WTC11 (cell line): ENCODE data around the gene USH1C. TPM values are rescaled to one million over a fixed set of nuclear protein-coding genes. Genes with fewer than 3 reads are reported as not detected.

Source experiments
- ATAC-seq: fragments of 200-7000 bp; cut with Tn5 transposase; 2 replicates; pipeline ENCODE4 v1.10.0; 2021; ENCODE audit warnings: mild to moderate bottlenecking, moderate library complexity
- CTCF ChIA-PET: fragments of 300-600 bp; sonication (Branson Sonifier 250); formaldehyde crosslinking; loops from one replicate; lab custom pipeline; 2021; ENCODE audit warnings: antibody characterized with exemption; lab: Charles Lee
- POLR2A ChIA-PET: fragments of 350-600 bp; sonication (Branson Sonifier 250); formaldehyde crosslinking; loops from one replicate; lab custom pipeline; 2021; ENCODE audit warnings: antibody characterized with exemption; lab: Charles Lee
- DNase-seq: peaks from one replicate; pipeline ENCODE4 v3.0.0; 2021; ENCODE audit warnings: low spot score
- H3K27ac Mint-ChIP-seq: 2 replicates; pipeline ENCODE4 v1.8.0; 2021; ENCODE audit warnings: mixed read lengths
- H3K27me3 Mint-ChIP-seq: 2 replicates; pipeline ENCODE4 v1.8.0; 2021; ENCODE audit warnings: low read depth, mild to moderate bottlenecking, moderate library complexity, mixed read lengths
- H3K36me3 Mint-ChIP-seq: 2 replicates; pipeline ENCODE4 v1.8.0; 2021; ENCODE audit warnings: mixed read lengths
- H3K4me1 Mint-ChIP-seq: 2 replicates; pipeline ENCODE4 v1.8.0; 2022; ENCODE audit warnings: mixed read lengths
- H3K4me3 Mint-ChIP-seq: 2 replicates; pipeline ENCODE4 v1.8.0; 2021; ENCODE audit warnings: mild to moderate bottlenecking, moderate library complexity, mixed read lengths
- H3K9me3 Mint-ChIP-seq: 2 replicates; pipeline ENCODE4 v1.8.0; 2021; ENCODE audit warnings: mixed read lengths
- ARID4B ChIP-seq: sonication (generic); formaldehyde crosslinking; IDR thresholded peaks from 2 replicates; pipeline ENCODE4 v1.8.0; 2023; ENCODE audit warnings: missing genetic modification reagents, mild to moderate bottlenecking, borderline replicate concordance
- ATF3 ChIP-seq: sonication (generic); formaldehyde crosslinking; conservative IDR thresholded peaks from 2 replicates; pipeline ENCODE4 v1.8.1; 2022; ENCODE audit warnings: mild to moderate bottlenecking, missing genetic modification reagents
- CBFB ChIP-seq: sonication (generic); formaldehyde crosslinking; IDR thresholded peaks from 2 replicates; pipeline ENCODE4 v1.8.1; 2022; ENCODE audit warnings: mild to moderate bottlenecking, low read depth, missing genetic modification reagents
- E2F1 ChIP-seq: sonication (generic); formaldehyde crosslinking; IDR thresholded peaks from 2 replicates; pipeline ENCODE4 v1.8.0; 2022; ENCODE audit warnings: mild to moderate bottlenecking, missing genetic modification reagents
- FOXJ3 ChIP-seq: sonication (generic); formaldehyde crosslinking; IDR thresholded peaks from 2 replicates; pipeline ENCODE4 v1.9.0; 2021; ENCODE audit warnings: missing genetic modification reagents, mild to moderate bottlenecking, borderline replicate concordance
- HMGA2 ChIP-seq: fragments of 250-450 bp; sonication (Bioruptor Pico); IDR thresholded peaks from 2 replicates; pipeline ENCODE4 v1.4.0; 2021; ENCODE audit warnings: mild to moderate bottlenecking, moderate library complexity
- IRF2 ChIP-seq: sonication (generic); formaldehyde crosslinking; IDR thresholded peaks from 2 replicates; pipeline ENCODE4 v1.8.0; 2022; ENCODE audit warnings: low read depth, missing genetic modification reagents, borderline replicate concordance
- MYBL2 ChIP-seq: sonication (generic); formaldehyde crosslinking; IDR thresholded peaks from 2 replicates; pipeline ENCODE4 v1.8.1; 2023; ENCODE audit warnings: mild to moderate bottlenecking, moderate library complexity, missing genetic modification reagents
- NR3C1 ChIP-seq: sonication (generic); formaldehyde crosslinking; conservative IDR thresholded peaks from 2 replicates; pipeline ENCODE4 v1.8.1; 2023; ENCODE audit warnings: low read depth, mild to moderate bottlenecking, missing genetic modification reagents
- PREB ChIP-seq: sonication (generic); formaldehyde crosslinking; IDR thresholded peaks from 2 replicates; pipeline ENCODE4 v1.8.1; 2022; ENCODE audit warnings: mild to moderate bottlenecking, missing genetic modification reagents, moderate library complexity, borderline replicate concordance
- SP1 ChIP-seq: sonication (generic); formaldehyde crosslinking; conservative IDR thresholded peaks from 2 replicates; pipeline ENCODE4 v1.8.1; 2022; ENCODE audit warnings: missing genetic modification reagents
- TEAD1 ChIP-seq: sonication (generic); formaldehyde crosslinking; IDR thresholded peaks from 2 replicates; pipeline ENCODE4 v1.8.0; 2022; ENCODE audit warnings: mild to moderate bottlenecking, missing genetic modification reagents
- TEAD4 ChIP-seq: sonication (generic); formaldehyde crosslinking; IDR thresholded peaks from 2 replicates; pipeline ENCODE4 v1.8.0; 2022; ENCODE audit warnings: mild to moderate bottlenecking, missing genetic modification reagents
- USF1 ChIP-seq: sonication (generic); formaldehyde crosslinking; IDR thresholded peaks from 2 replicates; pipeline ENCODE4 v1.8.0; 2022; ENCODE audit warnings: mild to moderate bottlenecking, missing genetic modification reagents
- ZNF263 ChIP-seq: sonication (generic); formaldehyde crosslinking; IDR thresholded peaks from 2 replicates; pipeline ENCODE4 v1.8.1; 2022; ENCODE audit warnings: low read depth, mild to moderate bottlenecking, moderate library complexity, missing genetic modification reagents
- ZNF396 ChIP-seq: fragments of 250-450 bp; sonication (Bioruptor Pico); IDR thresholded peaks from 2 replicates; pipeline ENCODE4 v1.8.0; 2021; ENCODE audit warnings: mild to moderate bottlenecking, moderate library complexity, borderline replicate concordance
- ZNF423 ChIP-seq: fragments of 250-450 bp; sonication (Bioruptor Pico); IDR thresholded peaks from 2 replicates; pipeline ENCODE4 v2.1.2; 2022; ENCODE audit warnings: mild to moderate bottlenecking, moderate library complexity
- ZNF425 ChIP-seq: fragments of 250-450 bp; sonication (Bioruptor Pico); conservative IDR thresholded peaks from 2 replicates; pipeline ENCODE4 v1.9.0; 2021; ENCODE audit warnings: mild to moderate bottlenecking
- ZNF512 ChIP-seq: sonication (generic); formaldehyde crosslinking; IDR thresholded peaks from 2 replicates; pipeline ENCODE4 v1.8.1; 2022; ENCODE audit warnings: missing genetic modification reagents, borderline replicate concordance
- total RNA-seq: library from RNA; stranded (reverse); gene quantifications from 3 replicates; pipeline ENCODE4 v1.2.3, GENCODE V29; 2021

Gene USH1C
- total RNA-seq, 1 experiment from 2014 or later: 3.9 TPM

GRCh38 chr11:17457396-17458173 lies 86.6 kb downstream of the USH1C start (continued):
- TF ChIP-seq ZNF425 (CRISPR knock-in tag) (no peak), ZNF512 (no peak), HMGA2 (CRISPR knock-in tag) (no peak), USF1 (no peak), ZNF396 (CRISPR knock-in tag) (no peak), TEAD4 (CRISPR knock-in tag) (no peak), MYBL2 (CRISPR knock-in tag) (no peak), NR3C1 (no peak), ATF3 (no peak), CBFB (no peak)

GRCh38 chr11:17452668-17453067 lies 91.5 kb downstream of the USH1C start:
- DNase-seq (no peak), ATAC-seq (no peak)
- POLR2A ChIA-PET: no interaction called here
- peaks cover 15% of the 10 kb centered on the region for H3K9me3 Mint-ChIP-seq
- no peak overlapping the region for H3K4me3 Mint-ChIP-seq
- no peaks in the 10 kb centered on the region; the same call in 1 of the 2 replicates for H3K27me3 Mint-ChIP-seq
- peaks cover 9% of the 10 kb centered on the region for H3K36me3 Mint-ChIP-seq
- CTCF ChIA-PET: no interaction called here
- no peak overlapping the region for H3K27ac Mint-ChIP-seq
- H3K4me1 Mint-ChIP-seq: peaks cover 15% of the 10 kb centered on the region
- no peak for TF ChIP-seq ZNF512
- TF ChIP-seq ZNF425 (CRISPR knock-in tag): no peak
- TF ChIP-seq ZNF423 (CRISPR knock-in tag): no peak
- no peak for TF ChIP-seq ARID4B (CRISPR knock-in tag)
- no peak for TF ChIP-seq SP1
- no peak for TF ChIP-seq PREB (CRISPR knock-in tag)
- no peak for TF ChIP-seq E2F1 (CRISPR knock-in tag)
- no peak for TF ChIP-seq IRF2 (CRISPR knock-in tag)
- TF ChIP-seq TEAD1: no peak
- TF ChIP-seq FOXJ3 (CRISPR knock-in tag): no peak
- no peak for TF ChIP-seq ZNF263 (CRISPR knock-in tag)
